ENCODE data around the gene UBE2E2.

The UBE2E2 gene

DNA sequence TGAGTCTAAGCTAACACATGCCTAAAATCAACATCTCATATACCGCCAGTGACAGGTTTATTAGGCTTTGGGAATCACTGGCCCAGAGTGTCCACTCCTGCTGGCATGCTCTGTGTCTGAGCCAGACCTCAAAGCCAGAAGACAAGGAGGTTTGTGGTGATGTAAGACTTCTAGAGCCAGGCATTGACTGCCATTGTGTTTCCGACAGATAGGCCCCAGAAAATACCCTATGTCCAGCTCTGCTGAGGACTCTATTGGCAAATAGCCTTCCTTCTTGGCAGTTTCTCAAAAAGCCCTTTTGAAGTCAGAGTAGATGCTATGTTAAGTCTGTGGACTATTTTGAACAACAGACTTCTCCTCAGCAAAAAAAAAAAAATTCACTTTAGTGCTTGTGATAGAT, 420.7 kb downstream of the UBE2E2 start:
- DNase-seq (ENCODE audit: low read depth) = no peak

GRCh38 chr3:23624305-23624704, 421.2 kb downstream of the UBE2E2 start:
- no peak for DNase-seq (ENCODE audit: low read depth)

DNA sequence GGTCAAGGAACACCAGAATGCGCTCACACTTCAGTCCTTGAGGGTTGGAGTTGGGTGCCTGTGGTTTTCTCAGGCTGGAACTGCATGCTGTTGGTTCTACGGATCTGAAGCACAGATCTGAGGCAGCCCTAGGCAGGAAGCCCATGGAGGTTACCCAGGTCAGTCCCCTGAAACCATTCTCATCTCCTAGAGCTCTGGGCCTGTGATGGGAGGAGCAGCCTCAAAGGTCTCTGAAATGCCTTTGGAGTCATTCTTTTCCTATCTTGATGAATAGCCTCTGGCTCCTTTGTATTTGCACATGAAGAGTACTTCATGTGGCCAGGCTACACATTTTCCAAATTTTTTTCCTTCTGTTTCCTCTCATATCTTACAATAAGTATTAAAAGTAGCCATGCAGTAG, 423.3 kb downstream of the UBE2E2 start:
- no peak for DNase-seq (ENCODE audit: low read depth)

DNA sequence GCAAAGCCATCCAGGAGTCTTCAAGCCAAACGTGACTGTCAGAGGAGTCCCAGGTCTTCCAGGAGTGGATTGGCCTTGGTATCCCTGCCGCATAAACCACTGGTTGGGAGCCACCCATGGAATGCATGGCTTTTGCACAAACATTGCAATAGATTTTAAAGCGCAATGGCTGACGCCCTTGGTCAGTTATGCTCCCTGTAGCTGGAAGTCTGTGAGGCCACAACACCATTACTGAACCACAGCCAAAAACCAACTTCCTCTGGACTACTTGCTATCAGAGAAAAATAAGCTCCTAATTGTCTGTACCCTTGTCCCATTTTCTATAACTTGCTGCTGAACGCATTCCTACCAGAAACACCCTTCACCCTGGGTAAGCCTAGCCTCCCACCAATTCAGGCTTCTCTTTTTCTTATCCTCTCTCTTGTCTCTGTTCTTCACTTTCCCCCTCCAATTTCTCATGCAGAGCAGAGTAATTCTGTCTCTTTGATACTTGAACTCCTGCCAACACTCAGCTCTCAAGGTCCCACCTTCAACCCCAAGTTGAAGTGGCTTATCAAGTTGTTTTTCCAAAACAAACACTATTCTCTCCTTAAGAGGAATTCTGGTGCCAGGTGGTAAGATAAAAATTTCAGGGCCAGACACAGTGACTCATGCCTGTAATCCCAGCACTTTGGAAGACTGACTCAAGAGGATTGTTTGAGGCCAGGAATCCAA, 426.2 kb downstream of the UBE2E2 start:
- DNase-seq (ENCODE audit: low read depth) = no peak

DNA sequence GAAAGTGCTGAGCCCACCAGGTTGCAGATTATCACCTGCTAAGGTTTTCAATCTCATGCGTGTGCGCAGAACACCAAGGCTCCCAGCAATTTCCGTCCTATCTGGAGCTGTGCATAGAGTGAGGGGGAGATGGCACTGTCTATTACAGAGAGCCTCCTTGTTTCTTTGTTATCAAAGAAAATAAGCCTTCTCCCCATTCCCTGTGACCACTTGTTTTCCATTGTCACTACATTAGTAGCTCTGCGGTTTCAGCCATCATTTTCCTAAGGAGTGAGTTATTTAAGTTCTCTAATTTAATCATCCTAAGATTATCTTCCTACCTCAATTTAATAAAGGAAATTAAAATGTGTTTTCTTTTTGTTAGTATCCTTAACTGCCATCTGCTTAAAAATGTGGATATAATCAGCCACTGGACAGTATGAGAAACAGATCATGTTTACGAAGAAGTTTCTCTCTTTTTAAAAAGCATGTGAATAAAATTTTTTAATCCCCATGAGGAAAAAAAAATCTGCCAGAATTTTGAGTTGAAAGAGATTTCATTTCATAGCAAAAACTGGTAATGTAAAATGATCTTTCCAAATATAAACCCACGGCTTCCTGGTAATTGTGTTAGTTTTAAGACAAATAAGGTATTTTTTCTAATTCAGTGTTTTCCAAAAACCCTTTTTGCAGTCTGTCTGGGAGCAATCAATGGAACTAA, 430.3 kb downstream of the UBE2E2 start:
- no peak for DNase-seq (ENCODE audit: low read depth)

- DNase-seq (ENCODE audit: low read depth) = no peak
Measured at GRCh38 chr3:23637339-23637738, 434.2 kb downstream of the UBE2E2 start.

DNA sequence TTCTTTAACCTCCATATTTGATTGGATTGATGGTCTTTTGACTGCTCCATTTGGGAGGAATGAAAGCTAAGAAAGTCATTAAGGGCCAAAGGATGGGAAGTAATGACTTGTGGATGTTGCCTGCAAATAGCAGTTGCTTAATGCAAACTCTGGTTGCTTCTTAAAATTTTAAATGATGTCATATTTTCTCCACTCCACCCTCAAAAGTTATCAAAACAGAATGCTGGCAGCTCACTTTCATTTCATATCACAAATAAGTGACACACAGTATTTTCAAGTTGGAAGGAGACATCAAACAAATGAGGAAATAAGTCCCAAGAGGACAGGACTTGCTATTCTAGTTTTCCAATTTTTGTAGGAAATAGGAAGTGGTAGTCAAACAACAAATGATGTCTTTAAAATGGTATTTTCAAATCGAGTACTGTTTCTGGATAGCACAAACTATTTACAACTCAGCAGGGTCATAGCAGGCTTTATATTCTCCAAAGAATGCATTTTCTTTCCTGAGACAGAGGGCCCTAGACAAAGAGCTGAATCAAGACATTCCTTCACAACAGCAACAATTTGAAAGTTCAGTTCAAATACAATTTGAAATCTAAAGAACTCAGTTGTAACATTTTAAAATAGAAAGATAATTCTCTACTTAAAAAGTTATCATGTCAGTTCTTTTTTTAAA, 437.5 kb downstream of the UBE2E2 start:
- no peak for DNase-seq (ENCODE audit: low read depth)
